Activated T-helper 17 cell treated with anti-CD3 and anti-CD28 coated beads, Interleukin-2, amount 50 U/mL, for 72 hours (primary cell): ENCODE data around the gene OR56B1. TPM values are rescaled to one million over a fixed set of nuclear protein-coding genes. Genes with fewer than 3 reads are reported as not detected.
"Not testable (repeated sequence)": the region's sequence is repeated elsewhere in the genome, so short reads cannot be mapped to it uniquely, and the experiment has no call there.

Source experiments
- ATAC-seq: fragments of 150-1000 bp; cut with Tn5 transposase; replicated peaks from 2 replicates; pipeline ENCODE4 v1.10.0; 2021; ENCODE audit warnings: mild to moderate bottlenecking, moderate library complexity
- H3K27ac Mint-ChIP-seq: one replicate; pipeline ENCODE4 v1.8.0; 2022; ENCODE audit warnings: mixed read lengths
- H3K27me3 Mint-ChIP-seq: one replicate; pipeline ENCODE4 v1.8.0; 2022; ENCODE audit warnings: mixed read lengths
- H3K36me3 Mint-ChIP-seq: one replicate; pipeline ENCODE4 v1.8.0; 2022; ENCODE audit warnings: low read depth, mild to moderate bottlenecking, mixed read lengths
- H3K4me1 Mint-ChIP-seq: one replicate; pipeline ENCODE4 v1.8.0; 2022; ENCODE audit warnings: mixed read lengths
- H3K4me3 Mint-ChIP-seq: one replicate; pipeline ENCODE4 v1.8.0; 2022; ENCODE audit warnings: mild to moderate bottlenecking, mixed read lengths
- H3K9me3 Mint-ChIP-seq: one replicate; pipeline ENCODE4 v1.8.0; 2022; ENCODE audit warnings: mixed read lengths
- total RNA-seq, 2 donors: library from RNA; stranded (reverse); gene quantifications; one replicate each; pipeline ENCODE4 v1.2.3, GENCODE V29; 2022

OR56B1 gene, protein sequence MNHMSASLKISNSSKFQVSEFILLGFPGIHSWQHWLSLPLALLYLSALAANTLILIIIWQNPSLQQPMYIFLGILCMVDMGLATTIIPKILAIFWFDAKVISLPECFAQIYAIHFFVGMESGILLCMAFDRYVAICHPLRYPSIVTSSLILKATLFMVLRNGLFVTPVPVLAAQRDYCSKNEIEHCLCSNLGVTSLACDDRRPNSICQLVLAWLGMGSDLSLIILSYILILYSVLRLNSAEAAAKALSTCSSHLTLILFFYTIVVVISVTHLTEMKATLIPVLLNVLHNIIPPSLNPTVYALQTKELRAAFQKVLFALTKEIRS
- under 1 TPM in 1 of 2 donors, not detected in 1; 0.29 TPM for total RNA-seq

DNA sequence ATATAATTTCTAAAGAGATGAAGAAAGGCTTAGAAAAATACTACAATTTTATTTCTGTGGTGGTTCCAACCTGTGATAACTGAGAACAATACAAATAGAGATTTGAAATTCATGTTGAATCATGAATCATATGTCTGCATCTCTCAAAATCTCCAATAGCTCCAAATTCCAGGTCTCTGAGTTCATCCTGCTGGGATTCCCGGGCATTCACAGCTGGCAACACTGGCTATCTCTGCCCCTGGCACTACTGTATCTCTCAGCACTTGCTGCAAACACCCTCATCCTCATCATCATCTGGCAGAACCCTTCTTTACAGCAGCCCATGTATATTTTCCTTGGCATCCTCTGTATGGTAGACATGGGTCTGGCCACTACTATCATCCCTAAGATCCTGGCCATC, at the start of gene OR56B1:
Gene OR56B1 (plus strand): TSS at position 53 of the 400 bp plus-strand sequence. CDS start 69 bp downstream, at position 122.
- Mint-ChIP-seq H3K36me3 (peaks cover 6% of the 10 kb centered on the region), H3K4me3 (no peak within 1 kb of the TSS), H3K9me3 (peaks cover 7% of the 10 kb centered on the region), H3K27ac (no peak within 1 kb of the TSS), H3K27me3 (no peaks in the 10 kb centered on the region), H3K4me1 (no peaks in the 10 kb centered on the region)
- ATAC-seq, result no peak

DNA sequence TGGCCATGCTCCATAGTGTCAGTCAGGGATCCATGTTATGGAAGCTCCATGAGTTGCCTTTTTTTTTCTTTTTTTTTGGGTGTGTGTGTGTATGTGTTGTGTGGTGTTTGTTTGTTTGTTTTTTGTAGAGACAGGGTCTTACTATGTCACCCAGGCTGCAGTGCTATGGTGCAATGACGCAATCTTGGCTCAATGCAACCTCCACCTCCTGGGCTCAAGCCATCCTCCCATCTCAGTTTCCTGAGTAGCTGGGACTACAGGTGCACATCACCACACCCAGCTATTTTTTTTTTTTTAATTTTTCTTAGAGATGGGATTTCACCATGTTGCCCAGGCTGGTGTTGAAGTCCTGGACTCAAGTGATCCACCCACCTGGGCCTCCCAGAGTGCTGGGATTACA, 47.8 kb upstream of the OR56B1 start:
- Mint-ChIP-seq H3K36me3 (peaks cover 48% of the 10 kb centered on the region), H3K4me1 (peaks cover 22% of the 10 kb centered on the region), H3K27ac (no peak overlapping the region), H3K27me3 (no peaks in the 10 kb centered on the region), H3K9me3 (no peaks in the 10 kb centered on the region), H3K4me3 (peak overlapping the region; percentile 91)
- no peak for ATAC-seq

- ATAC-seq, result peak; percentile 73
- H3K27me3 Mint-ChIP-seq, result no peaks in the 10 kb centered on the region
- peak within 1 kb of the TSS; percentile 82 for H3K27ac Mint-ChIP-seq
- peaks cover 51% of the 10 kb centered on the region for H3K36me3 Mint-ChIP-seq
- H3K9me3 Mint-ChIP-seq, result no peaks in the 10 kb centered on the region
- H3K4me3 Mint-ChIP-seq, result peak within 1 kb of the TSS; percentile 91
- H3K4me1 Mint-ChIP-seq, result peaks cover 24% of the 10 kb centered on the region
Measured at GRCh38 chr11:5689551-5689983, 46.7 kb upstream of the OR56B1 start, which contains the start of gene TRIM22. Gene TRIM22 (plus strand): TSS chr11:5689790. CDS start chr11:5696233, 6,443 bp downstream.

- peak; percentile 3 for ATAC-seq
- Mint-ChIP-seq H3K36me3 (peaks cover 52% of the 10 kb centered on the region), H3K27me3 (no peaks in the 10 kb centered on the region)
Measured at GRCh38 chr11:5690216-5690615, 46.0 kb upstream of the OR56B1 start.

DNA sequence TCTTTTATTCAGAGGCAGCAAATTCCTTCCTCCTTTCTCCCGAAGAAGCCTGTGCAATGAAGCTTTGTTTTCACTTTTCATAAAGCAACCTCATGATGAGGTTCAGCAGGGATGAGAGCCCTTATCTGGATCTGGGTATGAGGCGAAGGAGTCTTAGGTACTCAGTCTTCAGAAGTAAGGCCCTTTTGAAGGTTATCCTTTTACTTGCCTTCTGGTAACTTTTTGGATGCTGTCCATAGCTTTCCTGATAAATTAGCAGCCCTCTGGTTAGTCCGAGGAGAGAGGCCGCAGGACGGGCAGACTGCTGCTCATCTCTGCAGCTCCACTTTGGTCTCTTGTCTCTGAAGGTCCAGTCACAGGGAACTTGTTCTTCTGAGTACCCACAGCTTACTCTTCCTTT, 45.5 kb upstream of the OR56B1 start:
- Mint-ChIP-seq H3K27me3 (no peaks in the 10 kb centered on the region), H3K36me3 (peaks cover 58% of the 10 kb centered on the region), H3K4me1 (peaks cover 27% of the 10 kb centered on the region), H3K27ac (peak overlapping the region; percentile 82), H3K4me3 (peak overlapping the region; percentile 91), H3K9me3 (no peaks in the 10 kb centered on the region)
- peak; percentile 20 for ATAC-seq

More at GRCh38 chr11:5690216-5690615, 46.0 kb upstream of the OR56B1 start:
- Mint-ChIP-seq H3K27ac (peak overlapping the region; percentile 82), H3K4me3 (peak overlapping the region; percentile 91), H3K9me3 (no peaks in the 10 kb centered on the region), H3K4me1 (peaks cover 27% of the 10 kb centered on the region)

DNA sequence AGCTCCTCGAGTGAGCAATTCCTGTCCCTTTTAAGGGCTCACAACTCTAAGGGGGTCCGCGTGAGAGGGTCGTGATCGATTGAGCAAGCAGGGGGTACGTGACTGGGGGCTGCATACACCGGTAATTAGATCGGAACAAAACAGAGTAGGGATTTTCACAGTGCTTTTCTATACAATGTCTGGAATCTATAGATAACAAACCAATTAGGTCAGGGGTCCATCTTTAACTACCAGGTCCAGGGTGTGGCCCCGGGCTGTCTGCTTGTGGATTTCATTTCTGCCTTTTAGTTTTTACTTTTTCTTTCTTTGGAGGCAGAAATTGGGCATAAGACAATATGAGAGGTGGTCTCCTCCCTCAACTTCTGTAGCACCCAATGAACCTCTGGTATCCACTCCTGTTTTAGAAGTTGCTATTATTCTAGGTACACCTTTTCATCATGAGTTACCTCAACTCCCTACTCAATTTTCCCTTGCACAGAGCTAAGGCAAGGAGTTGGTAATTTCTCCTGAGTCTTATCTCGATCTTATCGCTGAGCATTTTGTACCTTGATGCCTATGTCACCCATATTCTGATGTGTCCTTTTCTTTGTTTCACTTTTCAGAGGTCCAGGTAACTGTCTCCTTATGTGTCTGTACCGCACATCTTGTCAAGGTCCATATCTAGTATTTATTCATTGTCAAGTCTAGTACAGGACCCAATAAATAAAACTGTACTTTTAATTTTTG, 44.8 kb upstream of the OR56B1 start:
- H3K27me3 Mint-ChIP-seq, H3K9me3 Mint-ChIP-seq: not testable (repeated sequence)
- peak overlapping the region; percentile 82 for H3K27ac Mint-ChIP-seq
- peak overlapping the region; percentile 91 for H3K4me3 Mint-ChIP-seq
- peaks cover 29% of the 10 kb centered on the region for H3K4me1 Mint-ChIP-seq
- H3K36me3 Mint-ChIP-seq, result peaks cover 64% of the 10 kb centered on the region
- peak; percentile 16 for ATAC-seq

DNA sequence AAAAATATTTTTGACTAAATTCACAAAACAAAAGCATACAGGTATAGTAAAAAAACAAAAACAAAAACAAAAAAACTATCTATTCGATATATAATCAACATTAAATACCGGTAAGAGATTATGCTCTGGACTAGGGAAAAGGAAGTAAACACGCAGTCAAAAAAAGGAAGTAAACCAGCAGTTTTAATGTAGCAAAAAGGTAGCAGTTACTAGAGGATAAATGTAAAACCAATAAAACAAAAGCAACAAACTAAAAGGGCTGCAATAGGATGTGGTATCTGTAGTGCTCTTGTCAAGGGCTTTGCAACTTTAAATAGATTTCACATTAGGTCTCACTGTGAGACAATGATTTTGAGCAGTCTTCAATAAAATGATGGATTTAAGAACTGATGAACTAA, 44.3 kb upstream of the OR56B1 start:
- no peak for ATAC-seq
- Mint-ChIP-seq H3K36me3 (peaks cover 70% of the 10 kb centered on the region), H3K27ac (peak overlapping the region; percentile 82), H3K9me3 (no peaks in the 10 kb centered on the region), H3K4me3 (peak overlapping the region; percentile 91), H3K4me1 (peaks cover 31% of the 10 kb centered on the region), H3K27me3 (no peaks in the 10 kb centered on the region)

DNA sequence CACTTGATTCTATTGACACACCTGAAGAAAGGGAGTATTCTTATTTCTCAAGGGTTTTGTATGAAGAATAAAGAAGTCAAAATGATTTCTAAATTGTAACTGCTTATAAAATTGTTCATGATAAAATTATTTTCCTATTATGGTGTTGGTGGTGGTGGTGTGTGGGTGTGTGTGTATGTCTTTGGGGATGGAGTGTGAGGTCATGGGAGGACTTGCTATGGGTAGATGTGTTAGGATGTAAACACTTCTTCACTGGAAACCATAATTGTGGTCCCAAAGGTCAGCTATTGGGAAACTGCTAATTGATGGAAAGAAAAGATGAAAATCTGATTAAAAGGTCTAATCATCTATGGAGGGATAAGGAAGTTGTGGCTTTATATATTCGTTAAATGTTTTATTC, 41.6 kb upstream of the OR56B1 start:
- Mint-ChIP-seq H3K36me3 (peaks cover 93% of the 10 kb centered on the region), H3K4me3 (peak overlapping the region; percentile 66), H3K4me1 (peaks cover 31% of the 10 kb centered on the region), H3K9me3 (no peaks in the 10 kb centered on the region), H3K27ac (peak overlapping the region; percentile 45), H3K27me3 (no peaks in the 10 kb centered on the region)
- peak; percentile 31 for ATAC-seq

GRCh38 chr11:5695580-5695979, 40.7 kb upstream of the OR56B1 start:
- ATAC-seq, result no peak
- Mint-ChIP-seq H3K27ac (peak overlapping the region; percentile 45), H3K36me3 (peaks cover 93% of the 10 kb centered on the region), H3K9me3 (no peaks in the 10 kb centered on the region), H3K4me3 (peak overlapping the region; percentile 66), H3K4me1 (peaks cover 31% of the 10 kb centered on the region), H3K27me3 (no peaks in the 10 kb centered on the region)

DNA sequence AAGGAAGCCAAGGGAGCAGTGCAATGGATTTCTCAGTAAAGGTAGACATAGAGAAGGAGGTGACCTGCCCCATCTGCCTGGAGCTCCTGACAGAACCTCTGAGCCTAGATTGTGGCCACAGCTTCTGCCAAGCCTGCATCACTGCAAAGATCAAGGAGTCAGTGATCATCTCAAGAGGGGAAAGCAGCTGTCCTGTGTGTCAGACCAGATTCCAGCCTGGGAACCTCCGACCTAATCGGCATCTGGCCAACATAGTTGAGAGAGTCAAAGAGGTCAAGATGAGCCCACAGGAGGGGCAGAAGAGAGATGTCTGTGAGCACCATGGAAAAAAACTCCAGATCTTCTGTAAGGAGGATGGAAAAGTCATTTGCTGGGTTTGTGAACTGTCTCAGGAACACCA, 40.0 kb upstream of the OR56B1 start:
- ATAC-seq, result no peak
- Mint-ChIP-seq H3K4me1 (peaks cover 31% of the 10 kb centered on the region), H3K27me3 (no peaks in the 10 kb centered on the region), H3K27ac (peak overlapping the region; percentile 29), H3K4me3 (no peak overlapping the region), H3K9me3 (no peaks in the 10 kb centered on the region), H3K36me3 (peaks cover 93% of the 10 kb centered on the region)

DNA sequence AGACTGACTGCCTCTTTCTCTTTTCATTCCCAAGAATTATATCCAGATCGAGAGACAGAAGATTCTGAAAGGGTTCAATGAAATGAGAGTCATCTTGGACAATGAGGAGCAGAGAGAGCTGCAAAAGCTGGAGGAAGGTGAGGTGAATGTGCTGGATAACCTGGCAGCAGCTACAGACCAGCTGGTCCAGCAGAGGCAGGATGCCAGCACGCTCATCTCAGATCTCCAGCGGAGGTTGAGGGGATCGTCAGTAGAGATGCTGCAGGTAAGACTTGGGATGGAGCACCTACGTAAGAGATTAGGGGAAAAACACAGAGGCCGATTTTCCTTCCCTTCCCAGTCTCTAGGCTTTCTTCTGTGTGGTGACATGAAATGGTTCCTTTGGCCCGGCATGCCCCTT, 38.0 kb upstream of the OR56B1 start:
- no peak overlapping the region for H3K4me3 Mint-ChIP-seq
- H3K36me3 Mint-ChIP-seq, result peaks cover 91% of the 10 kb centered on the region
- no peak overlapping the region for H3K27ac Mint-ChIP-seq
- peaks cover 31% of the 10 kb centered on the region for H3K4me1 Mint-ChIP-seq
- H3K27me3 Mint-ChIP-seq, result no peaks in the 10 kb centered on the region
- ATAC-seq, result no peak
- no peaks in the 10 kb centered on the region for H3K9me3 Mint-ChIP-seq

DNA sequence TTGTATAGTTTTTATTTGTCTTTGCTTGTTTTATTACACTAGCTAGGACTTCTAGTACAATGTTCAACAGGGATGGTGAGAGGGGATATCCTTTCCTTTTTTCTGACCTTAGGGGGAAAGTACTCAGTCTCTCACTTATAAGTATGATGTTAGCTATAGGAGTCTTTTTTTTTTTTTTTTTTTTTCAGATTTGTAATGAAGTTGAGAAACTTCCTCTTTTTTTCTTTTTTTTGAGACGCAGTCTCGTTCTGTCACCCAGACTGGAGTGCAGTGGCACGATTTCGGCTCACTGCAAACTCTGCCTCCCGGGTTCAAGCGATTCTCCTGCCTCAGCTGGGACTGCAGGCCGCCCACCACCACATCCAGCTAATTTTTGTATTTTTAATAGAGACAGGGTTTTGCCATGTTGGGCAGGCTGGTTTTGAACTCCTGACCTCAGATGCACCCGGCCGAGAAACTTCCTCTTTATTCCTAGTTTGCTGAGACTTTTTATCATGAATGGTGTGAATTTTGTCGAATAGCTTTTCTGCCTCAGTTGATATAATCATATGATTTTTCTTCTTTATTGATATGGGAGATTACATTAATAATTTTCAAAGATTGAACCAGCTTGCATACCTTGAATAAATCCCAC, 35.7 kb upstream of the OR56B1 start:
- H3K27me3 Mint-ChIP-seq, result no peaks in the 10 kb centered on the region

GRCh38 chr11:5701055-5701577, 35.1 kb upstream of the OR56B1 start:
- no peak for ATAC-seq
- Mint-ChIP-seq H3K4me3 (peak overlapping the region; percentile 13), H3K4me1 (peaks cover 11% of the 10 kb centered on the region), H3K36me3 (peaks cover 94% of the 10 kb centered on the region), H3K9me3 (no peaks in the 10 kb centered on the region), H3K27ac (no peak overlapping the region), H3K27me3 (no peaks in the 10 kb centered on the region)

More for the DNA sequence above, 35.7 kb upstream of the OR56B1 start:
- no peak for ATAC-seq
- no peaks in the 10 kb centered on the region for H3K9me3 Mint-ChIP-seq
- H3K4me1 Mint-ChIP-seq, result peaks cover 14% of the 10 kb centered on the region
- H3K4me3 Mint-ChIP-seq, result peak overlapping the region; percentile 13
- H3K27ac Mint-ChIP-seq, result no peak overlapping the region
- H3K36me3 Mint-ChIP-seq, result peaks cover 94% of the 10 kb centered on the region
